IPS-18c (cell line): ENCODE results near the gene SDC1.

ENCODE experiments used
- H3K4me3 ChIP-seq: 2 replicates; pipeline ENCODE4 v1.7.0; 2013; ENCODE audit warnings: low read depth, mild to moderate bottlenecking, low read length, moderate library complexity; ENCODE audit not compliant: insufficient read depth
- H3K9me3 ChIP-seq: one replicate; pipeline ENCODE4 v1.6.1; 2013; ENCODE audit warnings: mild to moderate bottlenecking, low read length, moderate library complexity; ENCODE audit not compliant: control insufficient read depth, insufficient read depth

SDC1 gene

DNA sequence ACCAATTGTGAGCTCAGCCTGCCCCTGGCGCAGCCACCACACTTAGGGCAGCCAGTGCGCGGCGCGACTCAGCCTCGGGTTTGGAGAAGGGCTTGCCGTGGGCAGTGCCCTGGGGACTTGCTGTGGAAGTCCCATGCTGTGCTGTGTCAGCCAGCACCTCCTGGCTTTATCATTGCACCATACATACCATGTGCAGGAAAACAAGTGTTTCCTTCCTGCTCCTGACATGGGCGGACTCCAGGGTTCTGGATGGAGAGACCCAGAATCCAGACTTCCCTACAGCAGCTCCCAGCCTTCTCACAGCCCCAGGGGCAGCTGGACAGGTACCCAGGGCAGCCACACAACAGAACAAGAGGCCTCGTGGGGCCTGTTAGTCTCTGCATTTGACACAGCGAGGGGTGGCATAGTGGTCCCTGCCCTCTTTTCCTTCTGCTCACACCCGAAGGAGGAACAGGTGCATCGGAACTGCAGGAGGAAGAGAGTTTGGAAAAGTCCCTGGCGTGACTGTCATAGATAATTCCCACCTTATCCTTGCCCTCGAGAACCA is 54.2 kb downstream of the SDC1 start:
- Histone ChIP-seq H3K4me3 (no peak overlapping the region), H3K9me3 (no peaks in the 10 kb centered on the region)

DNA sequence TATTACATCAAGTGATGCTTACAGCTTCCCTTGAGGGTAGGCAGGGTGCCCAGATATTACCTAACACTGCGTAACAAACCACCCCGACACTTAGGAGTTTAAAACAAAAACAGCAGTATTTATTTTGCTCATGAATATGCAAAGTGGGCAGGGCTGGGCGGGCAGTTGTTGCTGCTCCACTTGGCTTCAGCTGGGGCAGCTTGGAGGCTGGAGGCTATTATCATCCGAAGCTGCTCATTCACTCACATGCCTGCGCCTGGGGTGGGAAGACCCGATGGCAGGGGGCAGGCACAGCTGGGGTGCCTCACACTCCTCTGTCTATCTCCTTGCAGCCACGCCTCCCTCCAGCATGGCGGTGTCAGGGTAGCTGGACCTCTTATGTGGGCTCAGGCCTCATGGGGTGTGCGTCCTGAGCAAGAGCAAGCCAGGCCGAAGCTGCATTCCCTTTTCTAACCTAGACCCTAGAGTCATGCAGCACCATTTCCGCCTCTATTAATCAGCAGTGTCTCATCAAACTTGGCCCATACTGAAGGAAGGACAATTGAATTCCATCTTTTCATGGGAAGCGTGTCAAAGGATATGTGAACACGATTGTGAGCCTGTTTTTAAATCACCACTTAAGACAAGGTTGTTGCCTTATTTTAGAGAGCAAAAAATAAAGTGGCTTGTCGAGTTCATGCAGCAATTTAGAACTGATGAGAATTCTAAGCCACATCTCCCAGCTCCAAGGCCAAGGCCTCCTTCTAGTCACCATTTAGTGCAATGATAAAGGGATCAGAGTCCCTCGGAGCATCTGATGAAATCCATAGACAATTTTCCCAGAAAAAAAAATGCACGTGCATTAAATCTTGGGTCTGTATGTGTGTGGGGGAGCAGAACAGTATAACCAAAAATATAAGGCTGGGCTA is 54.9 kb downstream of the SDC1 start:
- H3K9me3 ChIP-seq, result no peaks in the 10 kb centered on the region
- H3K4me3 ChIP-seq, result no peak overlapping the region

DNA sequence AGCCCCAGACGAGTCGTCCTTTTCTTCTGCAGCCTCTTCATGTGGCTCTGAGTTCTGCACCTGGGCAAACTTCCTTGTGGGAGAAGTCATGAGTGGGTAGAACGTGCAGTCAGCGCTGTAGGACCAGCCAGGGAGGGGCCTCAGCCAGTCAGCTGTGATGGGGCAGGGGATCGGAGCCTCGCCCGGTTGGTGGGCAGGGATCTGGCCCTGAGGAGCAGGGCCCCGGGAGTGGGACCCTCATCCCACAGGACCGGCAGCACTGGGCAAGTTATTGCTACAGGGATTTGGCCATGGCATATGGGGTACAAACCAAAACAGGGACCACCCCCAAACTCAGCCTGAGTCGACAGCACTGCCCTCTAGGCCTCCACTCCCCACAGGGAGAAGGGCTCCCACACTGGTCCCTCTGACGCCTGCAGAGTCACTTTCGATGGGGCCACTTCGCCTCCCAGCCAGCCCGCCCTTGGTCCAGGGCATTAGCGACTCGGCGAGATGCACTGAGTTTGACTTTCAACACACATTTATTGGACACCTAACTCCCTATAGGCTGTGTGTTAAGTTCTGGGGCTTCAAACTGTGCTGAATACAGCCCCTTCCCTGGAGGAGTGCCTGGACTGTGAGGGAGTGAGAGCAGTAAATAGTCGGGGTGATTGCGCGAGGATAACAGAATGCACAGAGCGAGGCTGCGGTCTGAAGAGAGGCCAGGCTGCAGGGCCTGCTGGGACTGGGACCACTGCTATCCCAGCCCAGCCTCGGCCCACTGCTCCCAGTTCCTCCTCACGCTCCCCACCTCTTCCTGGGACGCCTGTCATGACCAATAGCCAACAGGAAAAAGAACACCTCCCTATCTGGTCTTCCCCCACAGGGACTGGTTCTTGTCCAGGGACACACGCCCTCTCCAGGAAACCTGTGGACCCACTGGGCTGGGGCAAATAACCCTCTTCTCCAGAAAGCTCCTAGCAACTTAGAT is 55.9 kb downstream of the SDC1 start:
- Histone ChIP-seq H3K9me3 (no peaks in the 10 kb centered on the region), H3K4me3 (no peak overlapping the region)

DNA sequence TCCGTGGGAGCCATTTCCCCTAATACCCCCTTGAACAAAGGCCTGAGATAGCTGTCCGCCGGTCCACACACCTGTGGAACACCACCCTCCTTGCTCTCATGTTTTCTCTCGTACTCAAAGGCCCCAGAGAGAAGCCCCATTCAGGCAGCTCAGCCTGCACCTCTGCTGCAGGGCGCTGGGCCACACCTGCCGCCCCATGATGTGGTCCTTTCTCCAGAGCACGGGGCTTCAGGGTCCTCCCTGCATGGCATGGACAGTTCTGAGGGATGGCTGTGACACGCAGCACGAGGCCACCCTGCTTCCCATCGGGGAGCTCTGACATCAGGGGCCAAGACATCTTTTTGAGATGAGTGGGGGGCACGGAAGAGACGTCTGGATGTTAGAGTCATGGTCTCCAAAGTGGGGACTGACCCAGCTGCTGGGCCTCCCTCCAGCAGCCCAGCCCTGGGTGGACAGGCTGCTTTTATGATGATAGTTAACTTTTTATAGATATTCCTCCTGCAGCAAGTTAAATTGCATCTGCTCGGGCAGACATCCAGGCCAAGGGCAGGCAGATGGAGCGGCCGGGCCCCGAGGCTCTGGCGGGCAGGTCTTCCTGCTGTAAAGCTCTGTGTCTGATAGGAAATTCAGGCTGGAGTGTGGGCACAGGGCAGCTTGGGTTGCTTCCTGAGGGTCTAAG is 56.7 kb downstream of the SDC1 start:
- Histone ChIP-seq H3K4me3 (no peak overlapping the region), H3K9me3 (no peaks in the 10 kb centered on the region)

DNA sequence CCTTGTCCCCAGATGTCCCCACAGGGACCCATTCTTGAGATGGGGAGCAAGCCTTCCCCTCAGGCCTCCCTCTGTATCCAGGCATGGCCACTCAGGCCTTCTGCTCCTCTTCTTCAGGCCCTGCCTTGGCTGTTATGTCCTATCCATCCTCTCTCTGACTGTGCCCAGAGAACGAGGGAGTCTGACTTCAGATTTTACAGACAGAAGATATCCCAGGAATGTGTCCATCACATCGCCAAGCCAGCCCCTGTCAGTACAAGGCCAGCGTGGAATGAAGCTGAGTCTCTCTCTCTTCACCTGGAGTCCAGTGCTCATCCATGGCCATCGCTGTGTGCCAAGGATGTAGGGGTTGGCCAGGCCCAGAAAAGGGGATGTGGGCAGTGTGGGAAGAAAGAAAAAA is 57.6 kb downstream of the SDC1 start:
- Histone ChIP-seq H3K4me3 (no peak overlapping the region), H3K9me3 (no peaks in the 10 kb centered on the region)

DNA sequence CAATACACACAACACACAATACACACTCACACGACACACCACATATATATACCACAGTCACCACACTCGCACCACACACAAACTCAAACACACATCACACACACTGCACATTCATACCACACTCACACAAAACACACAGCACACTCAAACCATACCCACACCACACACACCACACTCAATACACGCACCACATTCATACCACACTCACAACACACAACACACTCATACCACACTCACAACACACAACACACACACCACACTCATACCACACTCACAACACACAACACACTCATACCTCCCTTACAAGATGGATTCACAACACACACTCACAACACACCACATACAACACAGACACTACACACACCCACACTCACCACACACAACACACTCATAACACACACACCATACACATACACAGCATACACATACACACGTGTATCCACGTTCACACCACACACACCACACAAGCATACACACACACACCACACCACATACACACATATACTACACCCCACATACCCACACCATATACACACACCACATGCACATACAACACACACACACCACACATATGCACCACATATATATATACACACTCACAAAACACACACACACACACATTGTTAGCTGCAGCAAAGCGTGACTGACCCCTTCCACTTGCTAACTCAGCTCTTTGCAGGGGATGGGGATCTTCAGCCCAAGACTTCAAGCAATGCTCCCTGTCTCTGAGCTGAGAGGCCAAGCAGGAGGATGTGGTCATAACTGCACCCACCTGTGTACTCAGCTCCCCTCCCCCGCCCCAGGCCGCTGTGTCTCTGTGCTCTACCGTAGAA is 59.0 kb downstream of the SDC1 start:
- no peak overlapping the region for H3K4me3 ChIP-seq
- H3K9me3 ChIP-seq, result no peaks in the 10 kb centered on the region

DNA sequence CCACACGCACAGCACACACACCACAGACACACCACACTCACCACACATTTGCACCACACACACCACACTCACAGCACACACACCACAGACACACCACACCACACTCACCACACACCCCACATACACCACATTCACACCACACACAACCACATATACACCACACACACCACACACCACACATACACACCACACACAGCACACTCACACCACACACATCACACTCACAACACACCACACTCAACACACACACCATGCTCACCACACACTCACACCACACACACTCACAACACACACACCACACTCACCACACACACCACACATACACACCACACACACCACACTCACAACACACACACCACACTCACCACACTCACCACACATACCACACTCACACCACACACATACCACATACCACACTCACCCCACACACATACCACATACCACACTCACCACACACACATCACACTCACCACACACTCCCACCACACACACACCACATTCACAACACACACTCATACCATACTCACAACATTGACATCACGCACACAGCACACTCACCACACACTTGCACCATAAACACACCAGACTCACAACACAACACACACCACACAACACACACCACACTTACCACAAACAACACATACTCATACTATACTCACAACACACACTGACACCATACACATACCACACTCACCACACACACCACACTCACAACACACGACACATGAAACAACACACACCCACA is 60.0 kb downstream of the SDC1 start:
- Histone ChIP-seq H3K9me3 (no peaks in the 10 kb centered on the region), H3K4me3 (no peak overlapping the region)

DNA sequence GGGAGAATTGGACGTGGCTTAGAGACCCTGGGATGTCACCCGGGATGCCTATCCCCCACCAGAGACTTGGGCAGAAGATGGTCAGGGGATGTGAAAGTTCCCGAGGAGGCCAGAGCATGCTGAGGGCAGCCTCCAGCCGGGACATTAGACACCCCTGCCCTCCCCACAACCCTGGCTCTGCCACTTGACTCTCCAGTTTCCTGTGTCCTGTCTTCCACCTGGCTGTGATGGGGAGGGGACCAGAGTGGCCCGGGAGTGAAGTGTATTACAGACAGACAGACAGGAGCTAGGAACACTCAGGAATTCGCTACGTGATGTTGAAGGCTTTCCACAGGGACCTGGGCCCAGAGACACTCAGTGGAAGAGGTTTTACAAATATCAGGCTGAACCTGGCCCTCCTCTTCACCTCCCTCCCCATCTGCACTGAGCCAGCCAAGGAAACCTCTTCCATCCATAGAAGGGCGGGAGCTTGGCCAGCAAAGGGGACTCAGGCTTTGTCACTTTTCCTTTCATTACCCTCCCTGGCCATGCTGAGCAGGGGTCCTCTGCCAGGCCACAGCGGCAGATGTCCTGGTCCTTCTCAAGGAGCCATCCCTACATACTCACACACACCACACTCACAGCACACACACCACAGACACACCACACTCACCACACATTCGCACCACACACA is 60.7 kb downstream of the SDC1 start:
- no peaks in the 10 kb centered on the region for H3K9me3 ChIP-seq
- no peak overlapping the region for H3K4me3 ChIP-seq

DNA sequence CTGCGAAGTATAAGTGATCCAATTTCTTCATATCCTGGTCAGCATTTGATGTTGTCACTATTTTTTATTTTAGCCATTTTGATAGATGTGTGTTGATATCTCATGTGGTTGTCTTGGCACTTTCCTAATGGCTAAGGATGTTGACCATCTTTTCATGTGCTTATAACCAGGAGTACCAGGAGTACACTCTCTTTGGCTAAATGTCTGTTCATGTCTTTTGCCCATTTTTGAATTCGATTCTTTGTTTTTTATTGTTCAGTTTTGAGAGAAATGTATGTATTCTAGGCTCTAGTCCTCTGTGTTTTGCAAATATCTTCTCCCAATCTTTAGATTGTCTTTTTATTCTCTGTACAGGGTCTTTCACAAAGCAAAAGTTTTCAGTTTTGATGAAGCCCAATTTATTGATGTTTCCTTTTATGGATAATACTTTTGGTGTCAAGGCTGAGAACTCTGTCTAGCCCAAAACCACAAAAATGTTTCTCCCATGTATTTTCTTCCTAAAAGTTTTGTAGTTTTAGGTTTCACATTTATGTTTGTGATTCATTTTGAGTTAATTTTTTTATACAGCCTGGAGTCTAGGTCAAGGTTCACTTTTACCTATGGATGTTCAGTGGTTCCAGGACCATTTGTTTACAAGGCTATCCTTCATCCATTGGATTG is 65.4 kb downstream of the SDC1 start:
- Histone ChIP-seq H3K9me3 (no peaks in the 10 kb centered on the region), H3K4me3 (no peak overlapping the region)

DNA sequence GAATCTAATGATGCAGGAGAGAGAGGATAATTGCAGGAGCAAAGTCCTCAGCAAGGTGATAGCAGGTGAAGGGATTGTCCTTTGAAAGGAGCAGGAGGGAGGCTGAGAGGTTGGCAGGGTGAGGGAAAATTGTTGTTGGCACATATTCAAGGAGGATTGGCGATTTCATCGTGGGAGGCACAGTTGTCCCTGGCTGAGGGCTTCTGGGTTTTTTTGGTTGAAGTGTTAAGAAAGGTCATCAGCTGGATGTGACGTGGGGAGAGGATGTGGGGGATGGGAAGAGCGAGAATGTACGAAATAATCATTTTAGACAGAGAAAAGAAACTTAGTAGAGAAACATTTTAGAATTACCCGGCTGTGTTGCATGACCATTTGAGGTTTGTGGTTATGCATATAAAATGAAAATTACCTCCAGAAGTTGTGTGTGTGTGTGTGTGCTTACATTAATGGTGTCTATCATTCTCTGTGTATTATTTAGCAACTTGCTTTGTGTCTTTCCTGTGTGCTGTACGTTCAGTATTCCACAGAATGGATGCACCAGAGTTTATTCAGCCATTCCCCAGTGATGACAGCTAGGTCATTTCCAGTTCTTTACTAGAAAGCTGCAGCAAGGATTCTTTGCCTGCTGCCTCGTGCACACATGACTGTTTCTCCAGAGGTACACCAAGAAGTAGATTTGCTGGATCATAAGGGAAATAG is 67.6 kb downstream of the SDC1 start:
- H3K4me3 ChIP-seq, result no peak overlapping the region

DNA sequence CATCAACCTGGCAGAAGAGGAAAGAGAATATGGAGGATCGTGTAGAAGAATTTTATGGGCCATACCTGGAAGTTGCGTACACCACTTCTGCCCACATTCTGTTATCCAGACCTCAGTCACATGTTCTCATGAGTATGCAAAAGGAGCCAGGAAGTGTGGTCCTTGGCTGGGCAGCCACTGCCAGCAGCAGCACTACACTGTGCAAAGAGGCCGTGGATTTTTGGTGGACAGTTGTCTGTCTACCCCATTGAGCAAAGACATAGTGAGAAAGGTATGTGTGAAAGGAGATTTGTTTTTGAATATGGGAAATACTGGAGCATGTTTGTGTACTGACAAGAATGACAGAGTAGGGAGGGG is 68.1 kb downstream of the SDC1 start:
- no peaks in the 10 kb centered on the region for H3K9me3 ChIP-seq
- H3K4me3 ChIP-seq, result no peak overlapping the region

More for the DNA sequence above, 67.6 kb downstream of the SDC1 start:
- no peaks in the 10 kb centered on the region for H3K9me3 ChIP-seq

DNA sequence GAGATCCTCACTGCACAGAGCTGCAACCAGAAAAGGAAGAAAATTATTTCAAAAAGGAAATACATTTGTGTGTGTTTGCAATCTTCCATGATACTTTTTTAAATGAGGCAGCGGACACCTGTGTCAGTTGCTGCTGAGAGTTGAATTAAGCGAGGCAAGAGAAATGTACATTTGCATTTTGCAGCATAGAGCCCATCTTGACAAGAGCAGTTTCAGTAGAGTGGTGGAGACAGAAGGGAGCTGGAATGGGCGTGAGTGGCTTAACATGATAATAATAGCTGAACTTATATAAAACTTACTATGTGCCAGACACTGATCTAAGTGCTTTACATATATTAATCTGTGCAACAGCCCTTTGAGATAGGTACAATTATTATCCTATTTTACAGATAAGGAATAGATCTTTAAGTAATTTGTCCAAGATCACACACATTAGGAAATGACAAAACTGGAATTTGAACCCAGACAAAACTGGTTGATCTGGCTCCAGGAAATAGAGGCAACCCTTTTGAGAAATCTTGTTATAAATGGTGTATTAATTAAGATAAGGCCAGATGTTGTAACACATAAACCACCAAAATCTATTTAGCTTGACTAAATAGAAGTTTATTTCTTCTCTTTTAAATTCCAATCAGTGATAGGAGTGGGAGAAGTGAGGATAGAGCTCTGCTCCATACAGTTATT is 68.7 kb downstream of the SDC1 start:
- H3K9me3 ChIP-seq, result no peaks in the 10 kb centered on the region
- H3K4me3 ChIP-seq, result no peak overlapping the region

DNA sequence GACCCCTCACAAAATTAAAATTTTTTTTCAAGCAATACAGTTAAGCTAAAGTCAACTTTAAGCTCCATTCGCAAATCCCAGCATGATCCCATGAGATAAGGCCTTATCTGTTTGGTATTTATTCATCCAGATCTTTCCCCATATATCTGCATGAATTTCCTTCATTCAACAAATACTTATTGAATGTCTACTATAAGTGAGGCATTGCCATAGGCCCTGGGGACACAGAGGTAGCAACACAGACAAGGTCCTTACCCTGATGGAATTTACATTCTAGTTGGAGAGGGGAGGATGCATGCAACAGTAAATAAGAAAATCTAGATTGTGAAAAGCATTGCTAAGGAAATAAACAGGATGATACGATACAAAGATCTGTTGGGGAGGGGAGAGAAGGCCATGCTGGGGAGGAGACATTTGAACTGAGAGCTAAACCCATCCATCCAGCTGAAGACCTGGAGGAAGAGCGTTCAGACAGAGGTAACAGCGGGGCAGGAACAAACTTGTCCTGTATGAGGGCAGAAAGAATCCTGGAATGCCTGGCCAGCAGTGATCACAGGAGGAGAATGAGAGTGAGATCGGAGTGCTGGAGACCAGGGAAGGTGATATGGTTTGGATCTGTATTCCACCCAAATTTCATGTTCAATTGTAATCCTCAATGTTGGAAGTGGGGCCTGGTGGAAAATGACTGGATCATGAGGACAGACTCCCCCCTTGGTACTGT is 71.6 kb downstream of the SDC1 start:
- Histone ChIP-seq H3K4me3 (no peak overlapping the region), H3K9me3 (no peaks in the 10 kb centered on the region)
